Trophoblast cell (in vitro differentiated cells and primary cell): ENCODE measurements around the gene MAPKAPK2.

Experiments used
- DNase-seq, 2 donors: peaks; one replicate each; pipeline ENCODE4 v3.0.0-alpha.2; 2016
- H2AFZ ChIP-seq: 2 replicates; pipeline ENCODE4 v1.6.1; 2013; ENCODE audit warnings: low read length, moderate library complexity, mild to moderate bottlenecking; ENCODE audit not compliant: insufficient read depth, poor library complexity
- H2AK5ac ChIP-seq: 2 replicates; pipeline ENCODE4 v1.6.1; 2013; ENCODE audit warnings: mild to moderate bottlenecking, low read length
- H2BK120ac ChIP-seq: 2 replicates; pipeline ENCODE4 v1.6.1; 2013; ENCODE audit warnings: low read length, mild to moderate bottlenecking, moderate library complexity; ENCODE audit not compliant: insufficient read depth, poor library complexity
- H2BK12ac ChIP-seq: 2 replicates; pipeline ENCODE4 v1.6.1; 2013; ENCODE audit warnings: mild to moderate bottlenecking, low read length, moderate library complexity
- H2BK5ac ChIP-seq: 2 replicates; pipeline ENCODE4 v1.6.1; 2013; ENCODE audit warnings: low read length, low read depth, moderate library complexity, mild to moderate bottlenecking; ENCODE audit not compliant: poor library complexity
- H3K14ac ChIP-seq: 2 replicates; pipeline ENCODE4 v1.6.1; 2013; ENCODE audit warnings: mild to moderate bottlenecking, low read length
- H3K18ac ChIP-seq: 2 replicates; pipeline ENCODE4 v1.6.1; 2013; ENCODE audit warnings: mild to moderate bottlenecking, low read length
- H3K23ac ChIP-seq: 2 replicates; pipeline ENCODE4 v1.6.1; 2013; ENCODE audit warnings: low read length
- H3K27ac ChIP-seq: 2 replicates; pipeline ENCODE4 v1.5.1; 2013; ENCODE audit warnings: low read depth, mild to moderate bottlenecking, inconsistent platforms, low read length, moderate library complexity
- H3K27me3 ChIP-seq: 2 replicates; pipeline ENCODE4 v1.6.1; 2013; ENCODE audit warnings: inconsistent platforms, mild to moderate bottlenecking, low read length, moderate library complexity; ENCODE audit not compliant: insufficient read depth
- H3K36me3 ChIP-seq, 2 experiments: 1 replicate in 1 of 2; 2 replicates in 1 of 2; pipeline ENCODE4 v1.6.1; 2013; ENCODE audit warnings: low read length in 2 of 2, mild to moderate bottlenecking in 2 of 2, moderate library complexity in 1 of 2; ENCODE audit not compliant: insufficient read depth in 2 of 2, control insufficient read depth in 1 of 2
- H3K4ac ChIP-seq: 2 replicates; pipeline ENCODE4 v1.6.1; 2013; ENCODE audit warnings: low read depth, mild to moderate bottlenecking, low read length, moderate library complexity
- H3K4me1 ChIP-seq, 2 experiments: 1 replicate in 1 of 2; 2 replicates in 1 of 2; pipeline ENCODE4 v1.6.1; 2013; ENCODE audit warnings: low read length in 2 of 2, mild to moderate bottlenecking in 2 of 2, moderate library complexity in 1 of 2; ENCODE audit not compliant: insufficient read depth in 2 of 2, control insufficient read depth in 1 of 2
- H3K4me2 ChIP-seq: 2 replicates; pipeline ENCODE4 v1.6.1; 2013; ENCODE audit warnings: inconsistent platforms, mild to moderate bottlenecking, low read length, moderate library complexity
- H3K4me3 ChIP-seq: 2 replicates; pipeline ENCODE4 v1.5.1; 2013; ENCODE audit warnings: mild to moderate bottlenecking, low read depth, low read length, inconsistent platforms
- H3K79me1 ChIP-seq: one replicate; pipeline ENCODE4 v1.6.1; 2013; ENCODE audit warnings: low read length
- H3K79me2 ChIP-seq: 2 replicates; pipeline ENCODE4 v1.6.1; 2013; ENCODE audit warnings: low read length, mild to moderate bottlenecking; ENCODE audit not compliant: control insufficient read depth, insufficient read depth, poor library complexity
- H3K9ac ChIP-seq: 2 replicates; pipeline ENCODE4 v1.6.1; 2013; ENCODE audit warnings: mild to moderate bottlenecking, low read length
- H3K9me3 ChIP-seq: 2 replicates; pipeline ENCODE4 v1.6.1; 2013; ENCODE audit warnings: low read depth, mild to moderate bottlenecking, control low read depth, inconsistent platforms, low read length; ENCODE audit not compliant: insufficient read depth
- H4K12ac ChIP-seq: 2 replicates; pipeline ENCODE4 v1.6.1; 2013; ENCODE audit warnings: low read depth, mild to moderate bottlenecking, low read length, moderate library complexity
- H4K8ac ChIP-seq: 2 replicates; pipeline ENCODE4 v1.6.1; 2013; ENCODE audit warnings: low read depth, mild to moderate bottlenecking, low read length, moderate library complexity
- H4K91ac ChIP-seq: one replicate; pipeline ENCODE4 v1.6.1; 2013; ENCODE audit warnings: low read depth, mild to moderate bottlenecking, low read length, moderate library complexity
- WGBS: extraction: QIAGEN DNeasy Blood & Tissue Kit; methylation state at CpG from one replicate; pipeline ENCODE4 v1.1.7; 2013; ENCODE audit warnings: missing lambda C conversion rate; ENCODE audit not compliant: insufficient read length, insufficient coverage; ENCODE audit errors: extremely low coverage; 5-methylcytosine and 5-hydroxymethylcytosine counted together

MAPKAPK2 gene

DNA sequence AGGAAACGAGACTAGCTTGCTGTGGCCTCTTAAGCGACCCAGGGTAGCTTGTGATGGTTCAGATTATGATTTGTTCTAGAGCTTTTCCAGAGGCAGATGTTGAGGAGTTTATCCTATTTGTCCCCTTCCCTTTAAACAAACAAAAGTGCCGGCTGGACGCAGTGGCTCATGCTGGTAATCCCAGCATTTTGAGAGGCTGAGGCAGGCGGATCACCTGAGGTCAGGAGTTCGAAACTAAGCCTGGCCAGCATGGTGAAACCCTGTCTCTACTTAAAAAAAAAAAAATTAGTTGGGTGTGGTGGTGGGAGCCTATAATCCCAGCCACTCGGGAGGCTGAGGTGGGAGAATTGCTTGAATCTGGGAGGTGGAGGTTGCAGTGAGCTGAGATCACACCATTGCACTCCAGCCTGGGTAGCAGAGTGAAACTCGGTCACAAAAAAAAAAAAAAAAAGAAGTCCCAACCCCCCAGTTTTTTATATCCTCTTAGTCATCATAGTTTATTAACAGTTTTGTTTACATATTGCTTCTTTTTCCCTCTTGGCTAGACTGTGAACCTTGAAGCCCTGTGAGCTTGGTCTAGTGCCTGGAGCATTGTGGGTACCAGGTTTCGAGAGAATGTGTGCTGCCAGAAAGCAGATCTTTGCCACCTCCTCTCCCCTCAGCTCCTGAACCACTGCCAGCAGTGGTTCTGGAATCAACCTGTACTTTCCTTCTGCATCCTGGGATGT lies 29.8 kb downstream of the MAPKAPK2 start:
- H3K4me1 ChIP-seq = peaks cover 9 to 15% of the 10 kb centered on the region in 2 experiments
- H2AFZ ChIP-seq = no peak overlapping the region
- no peaks in the 10 kb centered on the region for H3K79me1 ChIP-seq
- no peaks in the 10 kb centered on the region for H3K79me2 ChIP-seq
- H3K14ac ChIP-seq = no peak overlapping the region
- peak overlapping the region; percentile 81 for H3K4ac ChIP-seq
- no peaks in the 10 kb centered on the region for H3K36me3 ChIP-seq
- WGBS = no CpG with 5 or more reads among the region's 9 CpGs
- no peak overlapping the region for H4K12ac ChIP-seq
- H3K27ac ChIP-seq = no peak overlapping the region
- H3K4me2 ChIP-seq = no peak overlapping the region
- H4K8ac ChIP-seq = no peak overlapping the region
- H3K23ac ChIP-seq = no peak overlapping the region
- H3K9ac ChIP-seq = no peak overlapping the region
- no peaks in the 10 kb centered on the region for H3K27me3 ChIP-seq
- H2BK12ac ChIP-seq = no peak overlapping the region
- no peak overlapping the region for H4K91ac ChIP-seq
- H2AK5ac ChIP-seq = no peak overlapping the region
- H2BK120ac ChIP-seq = no peak overlapping the region
- no peak overlapping the region for H3K18ac ChIP-seq
- DNase-seq = no peak
- H2BK5ac ChIP-seq = no peak overlapping the region
- no peak overlapping the region for H3K4me3 ChIP-seq
- H3K9me3 ChIP-seq = no peaks in the 10 kb centered on the region

DNA sequence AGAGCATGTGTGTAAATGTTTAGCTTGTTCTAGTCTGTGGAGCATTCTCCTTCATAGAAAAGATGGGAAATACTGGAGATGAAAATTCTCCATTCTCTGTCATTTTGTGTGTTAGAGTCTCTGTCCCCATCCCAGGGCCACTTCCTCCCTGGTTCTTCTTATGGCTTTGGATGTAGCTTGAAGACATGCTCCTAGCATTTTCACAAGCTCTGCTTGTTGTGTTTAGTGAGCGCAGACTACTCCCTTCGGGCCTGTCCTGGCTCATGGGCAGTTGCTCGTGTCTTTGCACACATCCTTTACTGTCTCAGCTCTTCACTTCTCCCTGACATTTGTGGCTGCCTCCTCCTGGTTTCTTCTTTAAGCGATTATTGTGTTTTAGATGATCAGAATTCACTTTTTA lies 30.4 kb downstream of the MAPKAPK2 start:
- Histone ChIP-seq H3K4ac (peak overlapping the region; percentile 53), H2AK5ac (no peak overlapping the region), H3K79me1 (no peaks in the 10 kb centered on the region), H3K27me3 (no peaks in the 10 kb centered on the region), H3K18ac (no peak overlapping the region), H3K9ac (no peak overlapping the region), H4K91ac (no peak overlapping the region), H3K14ac (no peak overlapping the region), H3K23ac (no peak overlapping the region), H2BK12ac (no peak overlapping the region), H3K9me3 (no peaks in the 10 kb centered on the region), H3K79me2 (peaks cover 1% of the 10 kb centered on the region), H3K4me2 (no peak overlapping the region), H3K4me3 (no peak overlapping the region), H2BK120ac (no peak overlapping the region), H3K4me1 (peaks cover 9 to 13% of the 10 kb centered on the region in 2 experiments), H3K36me3 (no peaks in the 10 kb centered on the region), H4K12ac (no peak overlapping the region), H2BK5ac (no peak overlapping the region), H2AFZ (no peak overlapping the region), H3K27ac (no peak overlapping the region), H4K8ac (no peak overlapping the region)
- whole genome bisulfite sequencing = no CpG with 5 or more reads among the region's 4 CpGs
- DNase-seq = no peak

DNA sequence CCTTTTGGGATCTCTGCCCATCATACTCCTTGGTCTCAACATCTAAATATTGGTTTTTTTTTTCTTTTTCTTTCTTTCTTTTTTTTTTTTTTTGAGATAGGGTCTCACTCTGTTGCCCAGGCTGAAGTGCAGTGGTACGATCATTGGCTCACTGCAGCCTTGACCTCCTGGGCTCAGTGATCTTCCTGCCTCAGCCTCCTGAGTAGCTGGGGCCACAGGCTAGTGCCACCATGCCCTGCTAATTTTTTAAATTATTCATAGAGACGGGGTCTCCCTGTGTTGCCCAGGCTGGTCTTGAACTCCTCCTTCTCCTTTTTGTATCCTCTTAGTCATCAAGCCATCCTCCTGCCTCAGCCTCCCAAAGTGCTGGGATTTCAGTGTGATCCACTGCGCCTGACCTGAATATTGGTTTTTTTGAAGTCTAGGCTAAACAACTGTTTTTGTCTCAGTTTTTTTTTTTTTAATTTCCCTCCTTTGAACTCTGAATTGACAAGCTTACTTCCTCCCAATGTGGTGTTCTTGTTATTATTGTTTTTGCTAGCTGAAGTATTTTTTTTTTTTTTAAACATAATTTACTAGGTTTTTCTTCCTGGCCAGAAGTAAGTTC lies 30.9 kb downstream of the MAPKAPK2 start:
- Histone ChIP-seq H3K9ac (no peak overlapping the region), H2AK5ac (no peak overlapping the region), H3K4me2 (no peak overlapping the region), H3K79me1 (no peaks in the 10 kb centered on the region), H3K14ac (no peak overlapping the region), H2AFZ (no peak overlapping the region), H3K4me3 (no peak overlapping the region), H3K27ac (no peak overlapping the region), H3K9me3 (no peaks in the 10 kb centered on the region), H4K91ac (no peak overlapping the region), H2BK120ac (no peak overlapping the region), H3K18ac (no peak overlapping the region), H3K36me3 (no peaks in the 10 kb centered on the region), H2BK12ac (no peak overlapping the region), H3K23ac (no peak overlapping the region), H4K8ac (no peak overlapping the region), H3K79me2 (peaks cover 1% of the 10 kb centered on the region), H2BK5ac (no peak overlapping the region), H3K4me1 (peaks cover 9 to 13% of the 10 kb centered on the region in 2 experiments), H4K12ac (no peak overlapping the region), H3K27me3 (no peaks in the 10 kb centered on the region), H3K4ac (peak overlapping the region; percentile 17)
- no CpG with 5 or more reads among the region's 3 CpGs for WGBS
- no peak for DNase-seq

DNA sequence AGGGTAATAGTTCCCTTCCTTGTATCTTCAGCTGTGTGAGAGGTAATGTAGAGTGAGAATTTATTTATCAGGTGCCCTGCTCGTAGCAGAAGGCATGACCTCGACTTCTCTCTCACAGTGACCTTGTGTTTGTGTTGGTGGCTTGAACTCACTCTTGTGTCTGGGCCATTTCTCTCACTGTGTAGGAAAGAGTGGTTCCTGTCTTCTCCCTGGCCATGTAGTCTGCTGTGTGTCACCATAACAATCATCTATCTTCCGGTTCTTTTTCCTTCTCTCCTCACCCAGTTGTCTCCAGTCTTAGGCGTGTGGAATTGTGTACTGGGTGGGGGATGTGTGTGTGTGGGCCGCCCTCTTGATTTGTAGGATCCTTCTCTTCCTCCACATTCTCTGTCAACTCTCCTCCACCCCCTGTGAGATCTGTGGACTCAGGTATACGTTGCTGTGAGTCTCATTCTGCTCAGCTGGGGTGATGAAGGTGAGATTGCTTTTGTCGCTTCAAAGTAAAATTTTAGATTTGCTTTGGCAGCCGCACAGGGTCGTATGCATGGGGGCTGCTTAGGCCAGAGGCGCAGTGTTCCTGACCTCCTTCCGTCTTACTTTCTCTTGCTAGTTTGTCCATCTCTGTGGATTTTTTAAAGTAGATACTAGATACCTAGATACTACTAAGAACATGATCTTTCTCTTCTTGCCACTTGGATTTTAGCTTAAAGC lies 31.6 kb downstream of the MAPKAPK2 start:
- H3K9me3 ChIP-seq = no peaks in the 10 kb centered on the region
- H4K8ac ChIP-seq = no peak overlapping the region
- no peak overlapping the region for H3K4ac ChIP-seq
- H2BK12ac ChIP-seq = no peak overlapping the region
- H3K27me3 ChIP-seq = no peaks in the 10 kb centered on the region
- DNase-seq = no peak
- H3K18ac ChIP-seq = no peak overlapping the region
- H2BK120ac ChIP-seq = no peak overlapping the region
- no peak overlapping the region for H3K4me2 ChIP-seq
- no peak overlapping the region for H2AK5ac ChIP-seq
- no peak overlapping the region for H3K14ac ChIP-seq
- no CpG with 5 or more reads among the region's 11 CpGs for WGBS
- H3K23ac ChIP-seq = no peak overlapping the region
- no peak overlapping the region for H2AFZ ChIP-seq
- H4K91ac ChIP-seq = no peak overlapping the region
- H3K79me1 ChIP-seq = no peaks in the 10 kb centered on the region
- no peaks in the 10 kb centered on the region for H3K36me3 ChIP-seq
- no peak overlapping the region for H3K27ac ChIP-seq
- no peak overlapping the region for H2BK5ac ChIP-seq
- H3K4me1 ChIP-seq = peaks cover 9 to 13% of the 10 kb centered on the region in 2 experiments
- H4K12ac ChIP-seq = no peak overlapping the region
- H3K79me2 ChIP-seq = peaks cover 1% of the 10 kb centered on the region
- no peak overlapping the region for H3K4me3 ChIP-seq
- no peak overlapping the region for H3K9ac ChIP-seq
